HG02610 (cell line): ENCODE results near the gene UNC93A.
"Not testable (repeated sequence)": the region's sequence is repeated elsewhere in the genome, so short reads cannot be mapped to it uniquely, and the experiment has no call there.

ENCODE experiments used
- ATAC-seq: cut with Tn5 transposase; IDR thresholded peaks from one replicate; pipeline ENCODE4 v1.9.1; 2021; ENCODE audit warnings: mild to moderate bottlenecking, moderate library complexity; ENCODE audit not compliant: unreplicated experiment

Gene UNC93A

DNA sequence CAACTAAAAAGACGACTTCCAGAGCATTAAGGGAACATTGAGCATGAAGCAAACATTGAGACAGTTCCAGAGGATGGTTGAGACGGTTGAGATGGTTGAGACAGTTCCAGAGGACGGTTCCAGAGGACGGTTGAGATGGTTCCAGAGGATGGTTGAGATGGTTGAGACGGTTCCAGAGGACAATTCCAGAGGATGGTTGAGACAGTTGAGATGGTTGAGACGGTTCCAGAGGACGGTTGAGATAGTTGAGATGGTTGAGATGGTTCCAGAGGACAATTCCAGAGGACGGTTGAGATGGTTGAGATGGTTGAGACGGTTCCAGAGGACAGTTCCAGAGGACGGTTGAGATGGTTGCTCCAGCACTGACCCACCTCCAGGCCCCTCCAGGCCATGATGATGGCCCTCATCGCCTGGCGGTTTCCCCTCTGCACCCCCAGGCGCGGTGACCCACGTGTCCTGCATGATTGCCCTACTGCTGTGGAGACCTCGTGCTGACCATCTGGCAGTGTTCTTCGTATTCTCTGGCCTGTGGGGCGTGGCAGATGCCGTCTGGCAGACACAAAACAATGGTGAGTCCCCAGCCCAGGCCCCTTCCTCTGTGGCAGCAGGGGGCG is 16.3 kb downstream of the UNC93A start:
- no peak for ATAC-seq

GRCh38 chr6:167308207-167308606 is 17.1 kb downstream of the UNC93A start:
- ATAC-seq: no peak

- not testable (repeated sequence) for ATAC-seq
Observed at GRCh38 chr6:167309355-167310192, 18.5 kb downstream of the UNC93A start.

DNA sequence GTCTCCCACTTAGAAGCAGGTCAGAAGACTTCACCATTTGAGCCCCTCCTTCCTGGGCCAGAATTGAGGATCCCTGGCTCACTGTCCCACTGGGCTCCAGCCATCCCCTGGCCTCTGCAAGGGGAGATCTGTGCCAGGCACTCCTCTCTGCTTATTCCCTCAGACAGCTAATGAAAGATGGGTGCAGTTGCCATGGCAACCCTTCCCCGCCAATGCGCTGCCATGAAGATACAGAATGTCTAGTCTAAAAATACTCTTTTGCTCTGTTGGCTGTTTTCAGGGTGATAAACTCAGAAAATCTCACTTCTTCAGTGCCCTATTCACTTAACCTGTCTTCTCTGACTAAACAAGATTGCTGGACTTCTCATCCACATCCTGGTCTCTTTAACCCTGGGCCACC is 20.2 kb downstream of the UNC93A start:
- no peak for ATAC-seq

- not testable (repeated sequence) for ATAC-seq
Observed at GRCh38 chr6:167311691-167312090, 20.6 kb downstream of the UNC93A start.

- ATAC-seq: no peak
Observed at GRCh38 chr6:167314180-167314821, 23.2 kb downstream of the UNC93A start.

DNA sequence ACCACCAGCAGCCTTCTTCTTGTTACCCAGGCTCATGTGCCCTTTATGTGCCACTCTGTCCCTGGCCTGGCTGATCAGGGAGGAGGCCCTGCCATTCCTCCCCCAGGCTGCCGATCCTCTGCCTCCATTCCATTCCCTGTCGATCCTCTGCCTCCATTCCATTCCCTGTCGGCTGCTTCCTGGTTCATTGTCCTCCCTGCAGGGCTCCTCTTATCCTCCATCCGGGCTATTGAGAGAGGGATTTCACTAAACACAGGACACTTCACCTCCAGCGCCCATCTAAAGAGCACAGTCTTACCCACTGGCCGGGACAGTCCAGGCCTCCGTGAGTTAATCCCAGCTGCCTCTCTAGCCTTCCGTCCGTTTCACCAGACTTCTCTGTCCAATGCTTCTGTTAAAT is 26.1 kb downstream of the UNC93A start:
- ATAC-seq: no peak

DNA sequence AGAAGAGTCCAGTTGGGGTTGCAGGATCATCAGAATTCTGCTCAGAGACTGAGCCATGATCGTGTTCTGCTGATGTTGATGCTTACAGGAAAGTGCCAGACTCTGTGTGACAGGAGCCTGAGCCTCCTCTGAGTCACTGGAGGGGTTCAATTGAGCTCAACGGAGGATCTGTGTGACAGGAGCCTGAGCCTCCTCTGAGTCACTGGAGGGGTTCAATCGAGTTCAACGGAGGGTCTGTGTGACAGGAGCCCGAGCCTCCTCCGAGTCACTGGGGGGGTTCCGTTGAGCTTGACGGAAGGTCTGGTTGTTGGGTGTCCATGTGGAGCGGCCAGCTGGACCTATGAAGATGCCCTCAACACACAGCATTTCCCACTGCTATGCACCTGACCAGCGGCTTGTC is 27.2 kb downstream of the UNC93A start:
- not testable (repeated sequence) for ATAC-seq

- ATAC-seq: not testable (repeated sequence)
Observed at GRCh38 chr6:167318856-167319255, 27.7 kb downstream of the UNC93A start.

GRCh38 chr6:167319856-167320753 is 29.0 kb downstream of the UNC93A start:
- not testable (repeated sequence) for ATAC-seq

- ATAC-seq: not testable (repeated sequence)
Observed at GRCh38 chr6:167320754-167321056, 29.6 kb downstream of the UNC93A start.

GRCh38 chr6:167321185-167321584 is 30.1 kb downstream of the UNC93A start:
- not testable (repeated sequence) for ATAC-seq

- ATAC-seq: no peak
Observed at GRCh38 chr6:167323111-167323510, 32.0 kb downstream of the UNC93A start.

DNA sequence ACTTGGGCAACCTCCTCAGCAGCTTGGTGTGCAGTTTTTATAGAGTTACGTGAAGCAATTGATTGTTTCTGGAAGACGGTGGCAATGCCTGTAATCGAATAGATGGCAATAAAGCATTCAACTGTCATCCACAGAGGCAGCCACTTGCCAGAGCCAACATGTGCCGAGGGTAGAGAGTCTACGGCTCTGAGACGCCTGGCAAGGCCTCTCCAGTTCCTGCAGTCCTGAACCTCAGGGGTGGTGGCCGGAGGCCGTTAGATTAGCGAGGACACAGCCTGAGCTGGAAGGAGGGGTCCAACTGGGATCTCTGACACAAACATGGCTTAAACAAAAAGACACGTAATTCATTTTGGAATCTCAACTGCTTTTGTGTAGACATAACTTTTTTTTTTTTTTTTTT is 33.0 kb downstream of the UNC93A start:
- no peak for ATAC-seq

DNA sequence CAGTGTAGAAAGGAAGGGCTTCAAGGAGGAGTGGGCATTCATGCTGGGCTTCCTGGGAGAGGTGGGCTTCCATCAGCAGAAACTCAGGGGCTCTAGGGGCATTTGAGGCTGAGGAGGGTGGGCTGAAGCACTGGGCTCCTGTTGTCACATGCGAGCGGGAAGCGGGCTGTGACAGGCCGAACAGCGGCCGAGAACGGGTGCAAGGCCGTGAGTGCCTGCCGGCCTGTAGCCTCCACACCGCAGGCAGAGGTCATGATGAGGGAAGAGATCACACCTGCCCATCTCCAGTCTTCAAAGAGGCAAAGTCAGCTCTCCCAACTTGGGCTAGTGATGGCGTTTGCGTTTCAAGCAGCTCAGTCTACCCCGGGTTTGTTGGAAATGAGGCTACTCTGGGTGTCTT is 34.7 kb downstream of the UNC93A start:
- ATAC-seq: no peak

GRCh38 chr6:167327391-167327790 is 36.3 kb downstream of the UNC93A start:
- ATAC-seq: no peak

GRCh38 chr6:167328086-167328485 is 37.0 kb downstream of the UNC93A start:
- no peak for ATAC-seq

GRCh38 chr6:167329014-167329413 is 37.9 kb downstream of the UNC93A start:
- ATAC-seq: no peak

DNA sequence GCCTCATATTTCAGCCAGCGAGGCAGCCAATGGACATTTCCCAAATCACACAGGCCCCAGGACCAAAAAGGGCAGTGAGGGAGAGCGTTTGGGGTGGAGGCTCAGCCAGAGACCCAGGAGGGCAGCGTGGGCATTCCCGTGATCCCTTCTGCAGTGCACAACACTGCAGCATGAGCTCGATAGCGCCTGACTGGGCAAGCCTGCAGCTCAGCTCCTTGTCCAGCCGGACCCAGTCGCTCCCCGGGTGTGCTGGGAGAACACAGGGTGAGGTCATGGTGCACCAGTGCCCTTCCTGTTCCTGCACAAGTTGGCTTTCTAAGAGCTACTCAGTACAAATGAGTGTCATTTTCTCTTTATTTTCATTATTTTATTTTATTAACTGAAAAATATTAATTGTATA is 39.6 kb downstream of the UNC93A start:
- ATAC-seq: no peak

DNA sequence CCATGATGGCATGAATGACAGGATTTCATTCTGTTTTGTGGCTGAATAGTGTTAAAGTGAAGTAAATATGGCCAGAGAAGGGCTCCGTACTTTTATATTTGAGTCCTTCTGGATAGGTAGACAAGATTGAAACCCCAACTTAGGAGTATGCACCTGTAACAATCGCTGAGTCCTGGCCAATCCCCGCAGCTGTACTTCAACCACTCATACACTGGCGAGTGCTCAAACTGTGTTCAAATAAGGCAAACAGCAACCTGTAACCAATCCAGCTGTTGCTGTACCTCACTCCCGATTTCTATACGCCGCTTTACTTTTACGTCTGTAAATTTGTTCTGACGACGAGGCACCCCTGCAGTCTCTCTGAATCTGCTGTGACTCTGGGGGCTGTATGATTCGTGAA is 40.5 kb downstream of the UNC93A start:
- ATAC-seq: no peak
